NCI-H2227 (cell line): Measurements from ENCODE around the gene SIRPB2.
"Not testable (repeated sequence)": the region's sequence is repeated elsewhere in the genome, so short reads cannot be mapped to it uniquely, and the experiment has no call there.

Experiments
- DNase-seq: peaks from one replicate; lab custom pipeline; 2025; ENCODE audit not compliant: unreplicated experiment; lab: John Stamatoyannopoulos, UW

SIRPB2 gene

GRCh38 chr20:1500496-1500895 is 9.3 kb upstream of the SIRPB2 start:
- DNase-seq: no peak

GRCh38 chr20:1499528-1500420 is 8.6 kb upstream of the SIRPB2 start:
- DNase-seq: no peak

GRCh38 chr20:1497371-1497770 is 6.2 kb upstream of the SIRPB2 start:
- DNase-seq: not testable (repeated sequence)

GRCh38 chr20:1496930-1497329 is 5.7 kb upstream of the SIRPB2 start:
- DNase-seq: no peak

GRCh38 chr20:1494436-1494835 is 3.2 kb upstream of the SIRPB2 start:
- no peak for DNase-seq

- no peak for DNase-seq
Measured at GRCh38 chr20:1493536-1493935, 2.3 kb upstream of the SIRPB2 start.

GRCh38 chr20:1491860-1492642 is 831 bp upstream of the SIRPB2 start:
- no peak for DNase-seq

- DNase-seq: no peak
Measured at GRCh38 chr20:1490643-1491195, 501 bp downstream of the SIRPB2 start.

GRCh38 chr20:1489764-1490436 is 1.3 kb downstream of the SIRPB2 start:
- DNase-seq: no peak

- no peak for DNase-seq
Measured at GRCh38 chr20:1489325-1489724, 1.9 kb downstream of the SIRPB2 start.

GRCh38 chr20:1486566-1486965 is 4.7 kb downstream of the SIRPB2 start:
- DNase-seq: no peak

- DNase-seq: no peak
Measured at GRCh38 chr20:1484438-1485116, 6.6 kb downstream of the SIRPB2 start.

- no peak for DNase-seq
Measured at GRCh38 chr20:1479831-1480595, 11.2 kb downstream of the SIRPB2 start.

GRCh38 chr20:1478566-1478965 is 12.7 kb downstream of the SIRPB2 start:
- DNase-seq: no peak

- DNase-seq: no peak
Measured at GRCh38 chr20:1477896-1478490, 13.2 kb downstream of the SIRPB2 start.

- DNase-seq: no peak
Measured at GRCh38 chr20:1474817-1475603, 16.2 kb downstream of the SIRPB2 start.

- DNase-seq: no peak
Measured at GRCh38 chr20:1474325-1474724, 16.9 kb downstream of the SIRPB2 start.

- DNase-seq: no peak
Measured at GRCh38 chr20:1473246-1474220, 17.7 kb downstream of the SIRPB2 start.
